ENCODE measurements around the gene ZC3H12C.
"Not testable (repeated sequence)": the region's sequence is repeated elsewhere in the genome, so short reads cannot be mapped to it uniquely, and the experiment has no call there.

Gene ZC3H12C

DNA sequence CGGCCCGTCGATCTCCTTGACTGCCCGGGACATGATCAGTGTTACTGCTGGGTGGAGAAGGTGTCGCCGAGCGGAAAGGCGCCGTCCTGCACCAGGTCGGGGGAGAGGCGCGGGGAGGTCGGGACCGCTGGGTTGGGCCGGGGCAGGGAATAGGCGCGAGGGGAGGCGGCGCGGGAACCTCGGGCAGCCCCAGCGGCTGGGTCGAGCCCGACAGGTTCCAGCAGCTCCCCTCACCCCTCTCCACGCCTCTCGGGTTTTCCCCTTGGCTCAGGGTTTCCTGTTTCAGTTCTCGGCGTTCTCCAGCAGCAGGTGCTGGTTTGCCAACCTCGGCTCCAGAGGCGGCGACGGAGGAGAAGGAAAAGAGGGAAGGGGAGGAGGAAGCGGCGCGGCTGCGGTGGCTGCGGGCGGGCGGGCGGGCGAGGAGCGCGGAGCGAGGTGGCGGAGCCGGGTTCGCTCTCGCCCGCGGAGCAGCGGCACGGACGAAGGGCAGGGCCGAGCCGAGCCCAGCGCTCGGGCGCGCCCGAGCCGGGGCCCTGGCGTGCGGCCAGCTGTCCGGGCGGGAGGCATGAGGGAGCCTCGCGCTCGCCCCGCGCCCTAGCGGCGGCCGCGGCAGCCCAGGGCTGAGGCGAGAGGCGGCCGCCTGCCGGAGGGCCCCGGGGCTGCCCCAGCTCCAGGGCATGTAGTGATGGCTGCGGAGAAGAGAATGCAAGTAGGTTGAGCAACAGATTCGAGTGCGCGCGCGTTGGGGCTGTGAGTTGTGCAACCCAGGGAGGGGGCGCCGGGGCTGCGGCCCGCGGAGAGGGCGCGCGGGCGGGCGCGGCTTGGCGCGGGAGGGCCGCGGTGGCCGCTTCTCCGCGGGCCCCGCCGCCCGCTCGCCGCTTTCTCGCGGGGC is at the start of gene ZC3H12C:
ZC3H12C (plus strand) TSS at position 878 of the 892 bp plus-strand sequence. CDS start 20 bp downstream, outside the sequence.
- peak; percentile 72 for DNase-seq (ENCODE audit: low spot score)

DNA sequence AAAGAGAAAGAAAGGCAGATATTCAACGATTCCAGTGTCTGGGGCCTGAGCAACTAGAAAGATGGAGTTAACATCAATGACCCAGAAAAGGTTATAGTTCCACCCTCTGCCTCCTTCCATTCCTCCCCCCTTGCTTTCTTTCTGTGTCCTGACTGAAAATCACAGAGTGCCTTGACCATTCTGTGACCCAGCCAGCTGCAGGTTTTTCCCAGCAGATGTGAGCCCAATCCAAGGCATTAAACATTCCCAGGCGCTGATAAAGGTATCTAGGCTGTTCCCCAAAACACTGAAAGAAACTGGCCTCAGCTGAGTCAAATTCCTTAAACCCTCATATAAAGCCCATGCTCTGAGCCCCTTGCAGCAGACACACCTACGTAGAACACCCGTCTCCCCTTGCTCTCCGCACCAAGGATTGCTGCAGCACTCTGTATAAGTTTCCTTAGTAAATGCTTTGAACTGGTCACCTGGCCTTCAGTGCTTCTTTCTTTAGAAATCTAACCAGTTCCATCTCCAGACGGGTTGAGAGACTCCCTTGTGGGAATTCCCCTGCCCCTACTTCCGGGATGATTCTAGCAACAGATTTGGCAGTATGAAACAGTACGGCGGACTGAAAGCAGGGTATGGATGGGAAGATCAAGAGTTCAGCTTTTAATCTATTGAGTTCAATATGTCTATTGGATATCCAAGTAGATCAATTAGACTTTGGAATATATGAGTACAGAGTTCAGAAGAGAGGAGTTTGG is 48.8 kb upstream of the ZC3H12C start:
- DNase-seq (ENCODE audit: low spot score): no peak

DNA sequence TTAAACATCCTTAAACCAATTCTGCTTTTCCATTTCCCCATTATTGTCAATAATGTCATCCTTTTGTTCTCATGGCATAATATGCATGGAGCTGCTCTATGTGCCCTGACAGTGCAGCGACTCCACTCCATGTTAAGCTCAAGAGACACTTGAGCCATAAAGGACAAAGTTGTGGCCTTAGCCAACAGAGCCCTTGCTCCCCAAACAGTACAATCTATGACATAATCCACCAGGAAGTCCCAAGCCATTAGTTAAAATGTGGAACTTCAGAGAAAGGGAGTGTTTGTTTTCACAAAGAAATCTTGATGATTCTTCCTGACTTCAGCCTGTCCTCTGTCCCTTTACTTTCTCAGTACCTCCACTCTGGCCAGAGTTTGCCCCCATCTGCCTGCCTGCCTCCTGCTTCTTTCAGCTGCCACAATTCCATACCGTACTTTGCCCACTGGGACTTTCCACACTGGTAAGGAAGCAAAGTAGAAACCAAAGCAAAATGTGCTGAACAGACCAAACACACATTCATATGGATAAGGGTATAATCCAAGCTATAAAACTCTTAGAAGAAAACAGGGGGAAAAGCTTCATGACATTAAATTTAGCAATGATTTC is 46.3 kb upstream of the ZC3H12C start:
- no peak for DNase-seq (ENCODE audit: low spot score)

DNA sequence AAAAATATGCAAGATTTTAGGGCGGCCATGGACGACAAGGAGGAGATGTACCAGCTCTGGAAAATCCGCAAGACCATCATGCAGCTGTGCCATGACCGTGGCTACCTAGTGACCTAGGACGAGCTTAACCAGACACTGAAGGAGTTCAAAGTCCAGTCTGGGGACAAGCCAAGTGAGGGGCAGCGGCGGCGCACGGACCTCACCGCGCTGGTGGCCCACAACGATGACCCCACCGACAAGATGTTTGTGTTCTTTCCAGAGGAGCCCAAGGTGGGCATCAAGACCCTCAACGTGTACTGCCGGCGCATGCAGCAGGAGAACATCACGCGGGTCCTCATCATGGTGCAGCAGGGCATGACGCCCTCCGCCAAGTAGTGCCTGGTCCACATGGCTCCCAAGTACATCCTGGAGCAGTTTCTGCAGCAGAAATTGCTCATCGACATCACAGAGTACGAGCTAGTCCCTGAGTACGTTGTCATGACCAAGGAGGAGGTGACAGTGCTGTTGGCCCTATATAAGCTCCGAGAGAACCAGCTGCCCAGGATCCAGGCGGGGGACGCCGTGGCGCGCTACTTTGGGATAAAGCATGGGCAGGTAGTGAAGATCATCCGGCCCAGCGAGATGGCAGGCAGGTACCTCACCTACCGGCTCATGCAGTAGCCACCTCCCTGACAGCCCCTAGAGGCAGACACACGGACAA is 43.5 kb upstream of the ZC3H12C start:
- no peak for DNase-seq (ENCODE audit: low spot score)

DNA sequence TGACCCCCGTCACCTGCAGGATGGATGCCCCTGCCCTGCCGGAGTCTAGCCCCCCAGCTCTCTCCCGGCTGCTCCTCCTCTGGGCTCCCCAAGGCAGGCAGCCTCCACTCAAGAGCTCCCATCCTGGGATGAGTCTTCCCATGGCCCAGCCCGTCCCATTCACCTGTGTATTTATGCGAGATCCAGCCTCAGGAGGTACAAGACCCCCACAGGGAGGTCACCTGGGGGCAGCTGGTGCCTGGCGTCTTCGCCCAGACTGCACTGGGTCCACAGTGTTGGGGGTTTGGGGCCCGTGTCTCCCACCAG is 43.0 kb upstream of the ZC3H12C start:
- DNase-seq (ENCODE audit: low spot score): no peak

DNA sequence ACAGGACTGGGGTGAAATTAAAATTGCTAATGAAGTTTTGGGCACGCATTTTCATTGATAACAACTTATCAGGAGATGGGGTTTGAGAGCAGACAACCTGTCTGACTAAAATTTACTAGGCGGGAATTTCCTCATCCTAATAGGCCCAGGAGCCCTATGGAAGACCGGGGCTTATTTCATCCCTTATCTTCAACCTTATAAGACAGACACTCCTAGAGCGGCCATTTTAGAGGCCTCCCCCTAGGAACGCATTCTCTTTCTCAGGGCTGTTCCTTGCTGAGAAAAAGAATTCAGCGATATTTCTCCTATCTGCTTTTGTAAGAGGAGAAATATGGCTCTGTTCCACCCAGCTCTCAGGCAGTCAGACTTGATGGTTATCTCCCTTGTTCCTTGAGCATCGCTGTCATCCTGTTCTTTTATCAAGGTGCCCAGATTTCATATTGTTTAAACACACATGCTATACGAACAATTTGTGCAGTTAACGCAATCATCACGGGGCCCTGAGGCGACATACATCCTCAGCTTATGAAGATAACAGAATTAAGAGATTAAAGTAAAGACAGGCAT is 39.3 kb upstream of the ZC3H12C start:
- DNase-seq (ENCODE audit: low spot score): no peak

DNA sequence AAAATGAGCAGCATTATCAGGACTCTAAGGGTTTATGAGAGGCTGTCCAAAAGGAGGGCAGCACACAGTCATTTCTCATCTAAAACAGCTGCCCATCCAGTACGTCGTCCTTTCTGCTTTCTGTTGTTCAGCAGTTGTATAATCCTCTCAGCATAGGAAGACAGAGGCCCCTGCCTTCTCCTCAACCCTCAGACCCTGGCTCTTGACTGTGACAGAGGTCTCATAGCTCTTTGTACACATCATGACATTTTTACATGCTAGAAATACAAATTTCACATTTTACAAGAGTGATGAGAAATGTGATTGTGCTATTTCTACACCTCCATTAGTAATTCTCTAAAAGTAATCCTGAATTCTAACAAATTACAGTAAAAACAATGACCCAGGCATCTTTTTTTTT is 36.2 kb upstream of the ZC3H12C start:
- no peak for DNase-seq (ENCODE audit: low spot score)

DNA sequence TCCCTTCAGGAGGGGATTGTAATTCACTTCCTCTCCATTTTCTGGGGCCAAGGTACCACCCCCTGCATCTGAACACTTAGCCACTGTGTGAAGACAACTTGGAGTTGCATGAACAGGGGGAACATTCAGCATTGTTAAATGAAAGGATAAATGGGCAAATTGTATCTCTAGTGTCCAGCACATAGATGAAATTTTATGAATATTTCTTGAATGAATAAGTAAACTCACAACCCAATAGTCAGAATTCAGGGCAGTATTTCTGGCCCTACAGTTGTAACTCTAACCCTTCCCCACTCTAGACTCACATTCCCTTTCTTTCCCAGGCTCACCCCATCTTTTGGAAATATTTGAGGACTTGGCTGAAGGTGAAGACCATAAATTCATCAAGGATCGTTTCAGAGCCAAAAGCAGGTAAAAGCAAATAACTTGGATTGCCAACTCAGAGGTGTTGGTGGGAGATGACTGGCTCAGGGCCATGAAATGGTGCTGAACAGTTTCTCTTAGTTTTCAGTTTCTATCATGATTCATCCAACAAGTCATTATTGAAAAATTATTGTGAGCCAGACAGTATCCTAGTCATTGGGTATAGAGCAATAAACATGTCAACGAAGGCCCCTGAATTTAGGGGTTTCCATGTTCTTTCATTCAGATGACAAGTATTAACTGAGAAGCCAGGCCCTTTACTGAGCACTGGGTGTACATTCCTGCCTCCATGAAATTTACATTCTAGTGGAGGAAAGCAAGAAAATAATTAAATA is 33.3 kb upstream of the ZC3H12C start:
- DNase-seq (ENCODE audit: low spot score): no peak

DNA sequence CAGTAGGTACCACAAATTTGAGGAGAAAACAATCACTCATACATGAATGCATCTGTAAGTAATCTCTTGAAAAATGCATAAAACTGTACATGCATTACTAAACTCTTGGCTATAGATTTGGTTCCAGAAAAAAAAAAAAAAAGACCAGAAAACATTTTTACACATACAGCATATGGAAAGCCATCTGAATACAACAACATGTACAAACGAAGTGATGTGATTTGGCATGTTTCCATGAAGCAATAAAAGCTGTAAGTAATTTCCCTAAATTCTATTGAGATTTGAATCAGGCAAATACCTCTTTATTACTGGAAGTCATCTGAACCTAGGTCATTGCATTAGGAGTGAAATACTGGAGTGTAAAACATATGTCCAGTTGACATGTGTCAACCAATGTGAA is 31.9 kb upstream of the ZC3H12C start:
- no peak for DNase-seq (ENCODE audit: low spot score)

DNA sequence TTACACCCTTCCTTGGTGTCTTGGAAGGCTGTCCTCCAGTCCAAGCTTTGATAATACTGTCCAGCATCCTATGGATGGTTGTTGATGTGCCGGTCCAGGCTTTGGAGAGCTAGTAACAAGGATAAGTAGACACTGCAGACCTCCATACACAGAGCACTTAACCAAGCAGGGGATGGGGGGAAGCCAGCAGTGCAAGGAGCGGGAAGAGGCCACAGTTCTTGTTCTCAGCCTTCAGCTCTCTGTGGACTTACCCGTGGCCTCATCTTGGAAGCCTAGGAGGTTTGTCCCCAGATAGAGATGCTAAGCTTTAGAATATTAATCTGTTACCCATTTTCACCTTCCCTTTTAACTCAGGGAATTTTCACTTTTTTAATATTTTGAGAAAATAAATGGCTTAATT is 30.9 kb upstream of the ZC3H12C start:
- DNase-seq (ENCODE audit: low spot score): no peak

DNA sequence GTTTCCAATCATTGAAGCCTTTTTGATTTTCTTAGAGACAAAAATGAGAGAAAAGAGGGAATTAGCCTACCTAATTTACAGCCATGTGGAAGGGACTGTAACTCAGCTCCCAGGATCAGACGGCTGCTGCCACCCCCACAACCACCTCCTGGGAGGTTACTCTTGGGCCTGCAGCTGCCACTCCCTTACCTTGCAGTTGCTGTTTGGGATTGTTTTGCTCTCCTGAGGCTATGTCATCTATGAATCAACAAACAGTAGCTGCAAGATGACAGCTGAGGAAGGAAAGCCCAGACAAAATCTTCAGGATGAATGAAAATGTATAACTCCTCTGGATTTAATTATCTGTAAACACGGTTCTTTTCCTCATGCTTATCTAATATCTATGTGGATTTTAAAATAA is 28.0 kb upstream of the ZC3H12C start:
- no peak for DNase-seq (ENCODE audit: low spot score)

DNA sequence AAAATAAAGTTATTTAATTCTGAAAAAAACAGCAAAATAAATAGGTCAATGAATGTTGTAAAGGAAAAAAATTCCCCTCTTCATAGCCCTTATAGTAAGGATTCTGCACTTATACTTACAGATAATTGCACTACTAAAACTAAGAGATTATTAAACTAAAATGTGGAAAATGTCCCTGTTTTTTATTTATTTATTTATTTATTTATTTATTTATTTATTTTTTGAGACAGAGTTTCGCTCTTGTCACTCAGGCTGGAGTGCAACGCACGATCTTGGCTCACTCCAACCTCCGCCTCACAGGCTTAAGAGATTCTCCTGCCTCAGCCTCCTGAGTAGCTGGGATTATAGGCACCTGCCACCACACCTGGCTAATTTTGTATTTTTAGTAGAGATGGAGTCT is 25.2 kb upstream of the ZC3H12C start:
- not testable (repeated sequence) for DNase-seq (ENCODE audit: low spot score)

DNA sequence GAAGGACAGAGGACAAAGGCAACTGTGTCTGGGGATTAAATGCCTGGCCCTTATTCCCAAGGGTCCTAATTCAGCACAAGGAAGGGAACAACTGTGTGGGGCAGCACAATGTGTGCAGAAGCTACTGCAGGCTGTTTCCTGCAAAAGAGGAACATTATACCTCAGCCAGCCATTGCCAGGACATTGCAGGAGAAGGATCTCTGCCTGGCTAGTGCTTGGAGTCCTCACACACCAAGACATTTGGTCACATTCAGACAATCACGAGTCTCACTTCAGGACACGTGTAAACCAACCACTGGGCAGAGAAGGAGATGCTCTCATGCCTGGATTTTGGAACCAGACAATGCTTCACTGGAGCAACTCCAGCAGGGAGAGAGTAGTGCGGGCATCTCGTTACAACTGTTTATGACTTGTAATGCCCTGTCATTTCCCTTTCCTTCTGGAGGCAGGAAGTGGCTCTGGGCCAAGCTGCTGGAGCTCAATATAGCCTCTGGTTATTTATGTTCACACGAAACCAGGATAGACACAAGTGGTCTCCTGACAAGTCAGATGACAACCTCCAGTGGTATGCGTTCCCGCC is 23.9 kb upstream of the ZC3H12C start:
- no peak for DNase-seq (ENCODE audit: low spot score)

DNA sequence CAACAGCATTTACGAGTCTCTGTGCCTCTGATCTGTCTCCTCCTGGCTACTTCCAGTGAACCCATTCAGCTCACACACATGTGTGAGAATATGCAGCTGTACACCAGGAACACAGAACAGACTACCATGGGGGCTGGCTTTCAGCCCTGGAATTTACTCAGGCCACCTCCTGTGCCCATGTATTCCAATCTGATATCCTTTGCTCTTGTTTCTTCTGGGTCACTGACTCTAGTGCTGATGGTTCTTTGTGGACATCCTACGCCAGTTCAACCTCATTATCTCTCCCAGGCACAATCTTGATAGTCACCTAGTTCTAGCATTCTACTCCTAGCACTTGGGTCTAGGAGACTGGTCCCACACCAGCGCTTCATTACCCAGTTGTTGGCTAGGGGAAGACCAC is 23.0 kb upstream of the ZC3H12C start:
- DNase-seq (ENCODE audit: low spot score): no peak

DNA sequence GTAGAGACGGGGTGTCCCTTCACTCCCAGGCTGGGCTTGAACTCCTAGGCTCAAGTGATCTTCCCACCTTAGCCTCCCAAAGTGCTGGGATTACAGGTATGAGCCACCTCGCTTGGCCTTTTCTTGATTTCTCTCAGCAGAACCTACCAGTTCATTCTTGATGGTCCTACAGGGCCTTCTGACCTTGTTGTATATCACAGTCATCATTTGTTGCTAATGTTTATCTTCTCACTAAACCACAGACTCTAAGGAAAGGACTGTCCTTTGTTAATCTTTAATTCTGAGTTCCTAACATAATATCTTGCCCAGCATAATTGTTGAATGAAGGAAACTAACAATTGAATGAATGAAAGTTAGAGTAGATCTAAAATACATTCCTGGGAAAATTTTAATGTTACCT is 22.0 kb upstream of the ZC3H12C start:
- no peak for DNase-seq (ENCODE audit: low spot score)

DNA sequence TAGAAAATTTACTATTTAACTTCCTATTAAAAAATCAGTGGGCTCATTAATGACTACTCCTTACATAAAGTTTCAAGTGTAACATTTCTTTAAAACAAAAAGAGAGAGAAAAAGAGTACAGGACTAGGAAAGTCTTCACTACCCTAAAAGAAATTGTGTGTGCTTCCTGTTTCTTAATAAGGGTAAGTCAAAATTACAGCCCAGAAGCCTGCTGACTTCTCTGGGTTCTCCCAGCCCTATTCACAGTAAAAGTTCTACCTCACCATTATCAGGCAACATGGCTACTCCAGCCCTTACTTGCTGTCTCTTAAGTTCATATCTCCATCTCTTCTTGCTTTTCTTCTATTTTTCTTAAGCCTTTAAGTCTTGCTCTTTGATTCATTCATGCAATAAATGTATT is 20.3 kb upstream of the ZC3H12C start:
- no peak for DNase-seq (ENCODE audit: low spot score)

DNA sequence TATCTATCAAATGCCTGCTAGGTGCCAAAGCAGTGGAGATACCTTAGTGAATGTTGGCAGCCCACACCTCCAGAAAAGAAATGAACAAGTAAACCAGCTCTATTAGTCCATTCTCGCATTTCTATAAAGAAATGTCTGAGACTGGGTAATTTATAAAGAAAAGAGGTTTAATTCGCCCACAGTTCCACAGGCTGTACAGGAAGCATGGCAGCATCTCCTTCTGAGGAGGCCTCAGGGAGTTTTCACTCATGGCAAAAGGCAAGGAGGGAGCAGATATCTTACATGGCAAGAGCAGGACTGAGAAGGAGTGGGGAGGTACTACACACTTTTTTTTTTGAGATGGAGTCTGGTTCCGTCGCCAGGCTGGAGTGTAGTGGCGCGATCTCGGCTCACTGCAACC is 18.7 kb upstream of the ZC3H12C start:
- DNase-seq (ENCODE audit: low spot score): no peak

DNA sequence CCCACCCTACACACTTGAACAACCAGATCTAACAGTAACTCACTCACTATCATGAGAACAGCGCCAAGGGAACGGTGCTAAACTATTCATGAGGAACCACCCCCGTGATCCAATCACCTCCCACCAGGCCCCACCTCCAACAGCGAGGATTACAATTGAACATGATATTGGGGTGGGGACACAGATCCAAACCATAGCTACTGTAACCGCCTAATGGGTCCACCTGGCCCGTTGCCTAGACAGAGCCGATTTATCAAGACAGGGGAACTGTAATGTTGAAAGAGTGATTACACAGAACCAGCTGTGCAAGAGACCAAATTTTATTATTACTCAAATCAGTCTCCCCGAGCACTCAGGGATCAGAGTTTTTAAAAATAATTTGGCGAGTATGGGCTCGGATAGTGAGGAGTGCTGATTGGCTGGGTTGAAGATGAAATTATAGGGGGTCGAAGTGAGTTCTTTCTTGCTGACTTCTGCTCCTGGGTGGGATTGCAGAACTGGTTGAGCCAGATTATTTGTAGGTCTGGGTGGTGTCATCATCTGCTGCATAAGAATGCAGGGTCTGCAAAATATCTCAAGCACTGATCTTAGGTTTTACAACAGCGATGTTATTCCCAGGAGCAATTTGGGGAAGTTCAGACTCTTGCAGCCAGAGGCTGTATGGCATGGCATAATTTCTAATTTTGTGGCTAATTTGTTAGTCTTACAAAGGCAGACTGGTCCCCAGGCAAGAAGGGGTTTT is 17.9 kb upstream of the ZC3H12C start:
- DNase-seq (ENCODE audit: low spot score): no peak

DNA sequence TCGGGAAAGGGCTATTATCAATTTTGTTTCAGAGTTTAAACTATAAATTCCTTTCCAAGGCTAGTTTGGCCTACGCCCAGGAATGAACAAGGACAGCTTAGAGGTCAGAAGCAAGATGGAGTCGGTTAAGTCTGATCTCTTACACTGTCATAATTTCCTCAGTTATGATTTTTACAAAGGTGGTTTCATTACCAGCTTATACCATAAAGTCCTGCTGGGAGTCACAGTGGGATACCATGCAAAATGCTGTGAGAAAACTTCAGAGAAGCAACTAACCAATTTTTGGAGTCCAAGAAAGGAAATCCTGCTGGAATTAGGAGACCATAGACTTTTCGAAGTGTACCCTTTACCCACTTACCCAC is 17.4 kb upstream of the ZC3H12C start:
- no peak for DNase-seq (ENCODE audit: low spot score)

DNA sequence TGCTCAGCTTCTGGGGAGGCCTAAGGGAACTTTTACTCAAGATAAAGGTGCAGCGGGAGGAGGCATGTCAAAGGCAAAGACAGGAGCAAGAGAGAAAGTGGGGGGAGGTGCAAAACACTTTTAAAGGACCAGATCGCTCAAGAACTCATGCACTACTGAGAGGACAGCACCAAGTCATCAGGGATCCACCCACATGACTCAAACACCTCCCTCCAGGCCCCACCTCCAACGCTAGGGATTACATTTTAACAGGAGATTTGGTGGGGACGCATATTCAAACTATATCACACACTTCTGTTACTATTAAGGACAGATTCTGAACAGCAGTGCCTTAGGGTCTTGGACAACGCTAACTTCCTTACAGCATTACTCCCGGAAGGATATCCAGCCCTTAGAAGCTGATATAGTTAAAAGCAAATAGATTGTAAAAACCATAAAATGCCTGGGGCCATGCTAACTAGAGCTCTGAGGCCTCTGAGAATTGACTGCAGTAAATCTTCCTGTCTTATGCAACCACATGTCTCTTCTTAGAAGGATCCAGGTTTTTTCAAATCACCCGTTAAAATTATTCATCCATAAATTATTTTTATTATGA is 16.7 kb upstream of the ZC3H12C start:
- no peak for DNase-seq (ENCODE audit: low spot score)
